ENCODE measurements around the gene NTRK3.

Gene NTRK3

GRCh38 chr15:87901926-87902690 lies 354.4 kb downstream of the NTRK3 start:
- Mint-ChIP-seq H3K9me3 (no peaks in the 10 kb centered on the region), H3K36me3 (ENCODE audit: low read depth) (no peaks in the 10 kb centered on the region), H3K4me3 (no peak overlapping the region), H3K27ac (no peak overlapping the region), H3K4me1 (ENCODE audit: low read depth) (no peaks in the 10 kb centered on the region), H3K27me3 (ENCODE audit: low read depth) (no peaks in the 10 kb centered on the region)

GRCh38 chr15:87901008-87901407 lies 355.5 kb downstream of the NTRK3 start:
- Mint-ChIP-seq H3K4me3 (no peak overlapping the region), H3K4me1 (ENCODE audit: low read depth) (no peaks in the 10 kb centered on the region), H3K9me3 (no peaks in the 10 kb centered on the region), H3K36me3 (ENCODE audit: low read depth) (no peaks in the 10 kb centered on the region), H3K27me3 (ENCODE audit: low read depth) (no peaks in the 10 kb centered on the region), H3K27ac (no peak overlapping the region)

- Mint-ChIP-seq H3K27me3 (ENCODE audit: low read depth) (no peaks in the 10 kb centered on the region), H3K4me1 (ENCODE audit: low read depth) (no peaks in the 10 kb centered on the region), H3K36me3 (ENCODE audit: low read depth) (no peaks in the 10 kb centered on the region), H3K9me3 (no peaks in the 10 kb centered on the region), H3K27ac (no peak overlapping the region), H3K4me3 (no peak overlapping the region)
Measured at GRCh38 chr15:87896936-87897335, 359.6 kb downstream of the NTRK3 start.

GRCh38 chr15:87887177-87887576 lies 369.4 kb downstream of the NTRK3 start:
- H3K4me1 Mint-ChIP-seq (ENCODE audit: low read depth): no peaks in the 10 kb centered on the region
- H3K9me3 Mint-ChIP-seq: no peaks in the 10 kb centered on the region
- no peak overlapping the region for H3K4me3 Mint-ChIP-seq

DNA sequence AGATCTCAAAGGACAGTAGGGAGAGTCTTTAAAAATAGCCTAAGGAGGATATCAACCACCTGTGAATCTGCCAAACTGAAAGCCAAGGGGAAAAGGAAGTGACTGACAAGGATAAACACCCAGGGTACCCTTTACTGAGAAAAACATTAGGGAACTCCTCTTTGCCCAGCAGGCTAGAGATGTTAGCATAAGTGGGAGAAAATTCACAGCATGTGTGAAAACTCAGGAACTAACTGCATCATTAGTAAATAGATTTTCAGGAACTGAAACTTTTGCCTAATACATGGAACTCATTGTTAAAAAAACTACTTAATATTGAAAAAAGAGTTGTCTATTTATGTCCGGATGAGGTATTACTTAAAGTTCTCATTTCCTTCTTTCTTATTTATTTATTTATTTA lies 375.5 kb downstream of the NTRK3 start:
- H3K9me3 Mint-ChIP-seq: no peaks in the 10 kb centered on the region
- no peaks in the 10 kb centered on the region for H3K27me3 Mint-ChIP-seq (ENCODE audit: low read depth)
- H3K4me1 Mint-ChIP-seq (ENCODE audit: low read depth): no peaks in the 10 kb centered on the region
- no peak overlapping the region for H3K4me3 Mint-ChIP-seq
- H3K36me3 Mint-ChIP-seq (ENCODE audit: low read depth): no peaks in the 10 kb centered on the region
- no peak overlapping the region for H3K27ac Mint-ChIP-seq

More at GRCh38 chr15:87887177-87887576, 369.4 kb downstream of the NTRK3 start:
- H3K36me3 Mint-ChIP-seq (ENCODE audit: low read depth): no peaks in the 10 kb centered on the region
- H3K27ac Mint-ChIP-seq: no peak overlapping the region
- no peaks in the 10 kb centered on the region for H3K27me3 Mint-ChIP-seq (ENCODE audit: low read depth)

DNA sequence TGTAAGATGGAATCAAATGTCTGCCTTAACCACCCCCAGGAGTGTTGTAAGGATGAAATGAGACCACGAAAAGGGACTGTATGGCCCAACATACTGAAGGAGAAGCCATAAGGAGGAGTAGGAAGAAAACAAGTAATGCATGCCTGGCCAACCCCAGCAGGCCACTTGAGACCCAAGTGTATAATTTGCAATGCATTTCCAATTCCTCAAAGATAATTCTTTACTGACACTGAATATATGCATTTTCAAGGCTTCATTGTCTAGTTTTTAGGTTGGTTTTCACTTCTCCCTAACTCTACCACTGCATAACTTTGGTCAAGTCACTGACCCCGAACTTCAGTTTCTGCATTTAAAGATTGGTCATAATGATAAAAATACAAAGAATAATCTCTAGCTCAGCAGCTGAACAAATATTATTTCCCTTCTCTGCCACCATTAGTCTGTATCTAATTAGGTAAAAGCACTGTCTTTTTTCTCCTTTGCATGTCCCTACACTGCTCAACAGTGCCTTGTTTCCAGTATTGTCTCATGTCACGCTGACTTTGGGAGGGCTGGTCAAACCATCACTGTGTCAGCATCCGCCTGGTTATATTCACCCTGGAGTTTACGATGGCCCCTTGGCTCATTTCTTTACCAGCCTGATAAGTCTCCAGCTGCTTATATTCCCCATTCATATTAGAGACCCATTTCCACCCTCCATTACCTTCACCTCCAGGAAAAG lies 378.6 kb downstream of the NTRK3 start:
- H3K9me3 Mint-ChIP-seq: no peaks in the 10 kb centered on the region
- H3K27me3 Mint-ChIP-seq (ENCODE audit: low read depth): no peaks in the 10 kb centered on the region
- H3K27ac Mint-ChIP-seq: no peak overlapping the region
- H3K36me3 Mint-ChIP-seq (ENCODE audit: low read depth): no peaks in the 10 kb centered on the region
- no peaks in the 10 kb centered on the region for H3K4me1 Mint-ChIP-seq (ENCODE audit: low read depth)
- H3K4me3 Mint-ChIP-seq: no peak overlapping the region

DNA sequence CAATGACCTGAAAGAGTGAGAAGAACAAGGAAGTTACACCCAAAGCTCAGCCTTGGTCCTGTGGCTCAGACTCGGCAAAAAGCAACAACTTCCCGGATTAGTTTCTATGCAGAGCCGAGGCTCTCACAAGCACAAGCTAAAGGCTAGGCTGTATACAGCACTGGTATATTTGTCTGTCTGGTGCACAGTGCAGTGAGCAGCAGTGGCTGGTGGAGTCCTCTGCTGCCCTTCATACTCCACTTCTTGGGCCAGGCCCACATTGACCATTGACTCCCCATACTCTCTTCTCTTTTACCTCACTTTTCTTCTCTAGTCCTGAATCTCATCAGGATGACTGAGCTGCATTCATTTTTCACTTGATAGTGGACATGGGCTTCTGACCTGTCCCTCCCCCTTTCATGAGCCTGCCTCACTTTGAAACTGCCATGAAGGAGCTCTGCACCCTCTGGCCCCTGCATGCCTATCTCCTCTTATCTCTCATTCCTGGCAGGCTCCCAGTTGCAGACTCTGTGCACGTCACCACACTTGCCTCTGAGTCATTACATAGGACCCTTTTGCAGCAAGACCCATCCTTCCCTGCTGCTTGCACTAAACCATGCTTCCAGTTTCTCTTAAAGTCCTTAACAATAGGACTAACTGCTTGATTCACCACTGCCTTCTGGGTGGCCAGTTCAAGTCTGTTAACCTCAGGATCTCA lies 379.3 kb downstream of the NTRK3 start:
- Mint-ChIP-seq H3K27ac (no peak overlapping the region), H3K4me3 (no peak overlapping the region), H3K36me3 (ENCODE audit: low read depth) (no peaks in the 10 kb centered on the region), H3K9me3 (no peaks in the 10 kb centered on the region), H3K27me3 (ENCODE audit: low read depth) (no peaks in the 10 kb centered on the region), H3K4me1 (ENCODE audit: low read depth) (no peaks in the 10 kb centered on the region)

DNA sequence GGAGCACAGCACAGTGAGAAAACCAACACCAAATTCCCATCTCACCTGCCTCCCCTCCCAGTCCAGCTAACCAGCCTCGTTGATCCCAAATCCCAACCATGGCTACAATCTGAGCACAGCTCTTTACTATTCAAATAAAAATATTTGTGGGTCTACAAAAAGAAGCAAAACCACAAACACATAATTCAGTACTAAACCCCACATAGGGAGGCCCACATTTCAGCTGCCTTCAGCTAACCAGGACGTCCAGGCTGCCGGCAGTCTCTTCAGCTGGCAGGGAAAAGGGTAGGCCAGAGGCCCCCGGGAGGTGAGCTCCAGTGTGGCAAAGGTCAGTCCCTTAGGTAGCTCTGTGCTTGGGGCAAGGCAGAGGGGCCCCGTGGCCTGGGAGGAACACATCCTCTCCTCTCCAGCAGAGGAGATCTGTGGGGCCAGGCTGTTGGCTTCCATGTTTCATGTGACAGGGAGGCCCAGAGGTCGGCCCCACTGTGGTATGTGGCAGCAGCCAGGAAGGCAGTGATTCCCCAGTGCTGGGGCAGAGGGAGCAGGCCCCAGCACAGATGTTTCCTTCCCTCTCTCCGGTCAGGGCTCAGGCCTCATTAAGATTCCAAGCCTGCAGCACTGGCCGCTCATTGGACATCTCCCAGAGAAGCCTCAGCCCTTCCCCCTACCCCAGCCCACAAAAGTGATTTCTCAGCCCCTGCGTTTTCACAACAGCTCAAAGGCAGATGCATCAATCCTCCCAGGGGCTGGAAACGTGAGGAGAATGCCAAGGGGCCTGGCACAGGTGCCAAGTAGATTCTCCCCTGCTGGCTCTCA lies 381.4 kb downstream of the NTRK3 start:
- Mint-ChIP-seq H3K27me3 (ENCODE audit: low read depth) (no peaks in the 10 kb centered on the region), H3K27ac (no peak overlapping the region), H3K4me1 (ENCODE audit: low read depth) (no peaks in the 10 kb centered on the region), H3K4me3 (no peak overlapping the region), H3K9me3 (no peaks in the 10 kb centered on the region), H3K36me3 (ENCODE audit: low read depth) (no peaks in the 10 kb centered on the region)

DNA sequence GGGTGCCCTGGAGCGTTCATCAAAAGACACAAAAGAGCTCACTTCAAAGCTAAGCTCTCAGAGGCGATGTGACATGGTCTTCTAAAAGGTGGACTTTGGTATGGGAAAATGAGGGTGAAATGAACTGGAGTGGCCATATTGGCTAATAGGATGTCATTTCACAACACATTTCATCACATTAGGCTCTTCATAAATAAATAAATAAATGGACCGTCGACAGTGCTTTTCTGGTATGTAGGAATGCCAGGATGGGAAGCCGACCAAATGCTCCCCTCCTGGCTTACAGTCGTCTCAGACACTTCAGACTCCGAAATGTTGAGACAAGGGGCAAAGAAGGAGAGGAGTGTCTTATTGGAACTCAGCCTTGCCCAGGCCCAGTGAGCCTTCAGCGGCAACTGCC lies 383.0 kb downstream of the NTRK3 start:
- H3K4me3 Mint-ChIP-seq: no peak overlapping the region
- H3K9me3 Mint-ChIP-seq: no peaks in the 10 kb centered on the region
- no peak overlapping the region for H3K27ac Mint-ChIP-seq
- no peaks in the 10 kb centered on the region for H3K27me3 Mint-ChIP-seq (ENCODE audit: low read depth)
- no peaks in the 10 kb centered on the region for H3K36me3 Mint-ChIP-seq (ENCODE audit: low read depth)
- H3K4me1 Mint-ChIP-seq (ENCODE audit: low read depth): no peaks in the 10 kb centered on the region

DNA sequence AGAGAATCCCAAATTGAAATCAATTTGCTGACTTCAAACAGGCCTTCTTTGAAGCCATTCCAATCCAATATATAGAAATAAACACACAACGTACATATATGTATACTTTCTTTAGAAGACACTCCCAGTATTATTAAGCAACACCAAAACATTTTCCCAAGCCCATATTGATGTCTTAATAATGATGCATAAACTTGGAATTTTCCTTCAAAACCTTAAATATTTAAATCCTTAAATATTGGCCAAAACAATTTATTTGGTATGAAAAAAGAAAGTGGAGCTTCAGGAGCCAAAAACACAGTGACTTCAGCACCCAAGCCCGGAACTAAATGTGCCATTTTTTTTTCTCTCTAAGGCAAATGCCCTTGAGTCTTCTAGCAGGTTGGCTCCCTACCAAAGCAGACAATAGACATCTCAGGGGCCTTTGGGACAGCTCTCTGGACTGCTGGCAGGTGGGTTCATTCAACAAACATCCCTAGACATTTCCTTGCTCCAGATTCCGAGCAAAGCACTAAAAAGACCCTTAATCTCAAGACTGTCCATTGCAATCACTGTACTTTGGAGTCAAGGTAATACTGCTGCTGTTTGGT lies 384.7 kb downstream of the NTRK3 start:
- Mint-ChIP-seq H3K36me3 (ENCODE audit: low read depth) (no peaks in the 10 kb centered on the region), H3K4me3 (no peak overlapping the region), H3K9me3 (no peaks in the 10 kb centered on the region), H3K4me1 (ENCODE audit: low read depth) (no peaks in the 10 kb centered on the region), H3K27ac (no peak overlapping the region), H3K27me3 (ENCODE audit: low read depth) (no peaks in the 10 kb centered on the region)

DNA sequence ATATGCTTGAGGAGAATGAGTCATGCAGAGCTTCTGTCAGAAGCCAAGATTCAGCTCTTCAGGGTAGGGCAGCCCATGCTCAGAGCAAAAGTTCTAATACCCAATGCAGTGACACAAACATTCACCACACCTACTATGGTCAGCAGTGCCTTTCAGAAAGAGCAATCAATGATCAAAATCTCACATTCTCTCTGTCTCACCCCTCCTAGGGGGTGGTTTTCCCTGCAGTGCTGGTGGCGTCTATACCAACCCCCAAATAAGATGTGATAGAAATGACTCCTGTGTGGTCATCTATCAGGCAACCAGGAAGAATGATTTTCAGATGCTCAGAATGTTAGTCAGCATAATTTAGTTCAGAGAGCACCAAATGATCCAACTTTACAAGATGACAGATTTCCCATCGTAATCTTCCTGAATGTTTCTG lies 385.3 kb downstream of the NTRK3 start:
- H3K9me3 Mint-ChIP-seq: no peaks in the 10 kb centered on the region
- H3K27me3 Mint-ChIP-seq (ENCODE audit: low read depth): no peaks in the 10 kb centered on the region
- no peaks in the 10 kb centered on the region for H3K36me3 Mint-ChIP-seq (ENCODE audit: low read depth)
- no peak overlapping the region for H3K4me3 Mint-ChIP-seq
- no peak overlapping the region for H3K27ac Mint-ChIP-seq
- H3K4me1 Mint-ChIP-seq (ENCODE audit: low read depth): no peaks in the 10 kb centered on the region

DNA sequence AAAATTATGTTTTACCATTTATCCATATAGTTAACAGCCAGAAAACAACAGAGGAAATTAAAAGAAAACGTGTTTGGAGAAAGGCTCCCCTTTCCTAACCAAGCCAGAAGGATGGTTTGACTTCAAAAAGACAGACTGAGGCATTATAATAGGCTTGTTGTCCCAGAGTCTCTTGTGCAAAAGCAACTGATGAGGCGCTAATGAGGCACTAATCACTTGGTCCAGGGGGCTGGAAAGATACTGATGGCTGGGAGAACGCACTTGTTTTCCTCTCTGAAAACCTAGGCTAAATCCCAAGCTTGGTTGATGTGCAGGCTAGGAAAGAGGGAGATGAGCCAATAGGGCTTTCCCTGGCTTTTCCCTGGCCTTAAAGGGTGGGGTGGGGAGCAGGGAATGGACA lies 389.6 kb downstream of the NTRK3 start:
- H3K36me3 Mint-ChIP-seq (ENCODE audit: low read depth): no peaks in the 10 kb centered on the region
- H3K4me1 Mint-ChIP-seq (ENCODE audit: low read depth): no peaks in the 10 kb centered on the region
- no peak overlapping the region for H3K4me3 Mint-ChIP-seq
- H3K27me3 Mint-ChIP-seq (ENCODE audit: low read depth): no peaks in the 10 kb centered on the region
- H3K27ac Mint-ChIP-seq: no peak overlapping the region
- H3K9me3 Mint-ChIP-seq: no peaks in the 10 kb centered on the region

- H3K27ac Mint-ChIP-seq: no peak overlapping the region
Measured at GRCh38 chr15:87863152-87863551, 393.4 kb downstream of the NTRK3 start.

DNA sequence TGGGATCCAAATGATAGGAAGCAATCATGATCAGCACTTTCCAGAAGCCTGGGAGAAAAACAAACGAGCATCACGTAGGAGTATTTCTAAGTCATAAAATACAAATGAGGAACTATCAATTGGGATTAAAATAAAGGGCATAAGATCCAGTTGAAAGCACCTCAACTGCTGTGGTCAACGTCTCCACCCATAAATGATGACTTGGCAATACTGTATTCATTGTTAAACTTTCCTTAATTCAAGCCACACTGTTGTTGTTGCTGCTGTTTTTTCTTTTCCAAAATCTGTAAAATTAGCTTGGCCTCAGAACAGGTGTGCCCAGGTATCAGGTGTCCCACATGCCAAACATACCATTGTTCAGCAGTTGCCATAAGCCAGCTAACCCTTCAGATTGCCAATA lies 395.8 kb downstream of the NTRK3 start:
- Mint-ChIP-seq H3K9me3 (no peaks in the 10 kb centered on the region), H3K4me1 (ENCODE audit: low read depth) (no peaks in the 10 kb centered on the region), H3K36me3 (ENCODE audit: low read depth) (no peaks in the 10 kb centered on the region), H3K27ac (no peak overlapping the region), H3K27me3 (ENCODE audit: low read depth) (no peaks in the 10 kb centered on the region), H3K4me3 (no peak overlapping the region)

More at GRCh38 chr15:87863152-87863551, 393.4 kb downstream of the NTRK3 start:
- Mint-ChIP-seq H3K9me3 (no peaks in the 10 kb centered on the region), H3K4me3 (no peak overlapping the region), H3K36me3 (ENCODE audit: low read depth) (no peaks in the 10 kb centered on the region), H3K27me3 (ENCODE audit: low read depth) (no peaks in the 10 kb centered on the region), H3K4me1 (ENCODE audit: low read depth) (no peaks in the 10 kb centered on the region)

Measured in T-helper 1 cell treated with Interleukin-12 subunit alpha and Interleukin-12 subunit beta and Interleukin-4 antibody, amounts not matched to agents 30 μg/mL and 1 μg/mL, for 36 hours (primary cell).